Measurements from ENCODE around the gene RALGPS2. TPM values are rescaled to one million over a fixed set of nuclear protein-coding genes. Genes with fewer than 3 reads are reported as not detected.
"Not testable (repeated sequence)": the region's sequence is repeated elsewhere in the genome, so short reads cannot be mapped to it uniquely, and the experiment has no call there.

RALGPS2 gene
- polyA plus RNA-seq, 3 donors = 1.5 to 7.3 (median 1.9) TPM

DNA sequence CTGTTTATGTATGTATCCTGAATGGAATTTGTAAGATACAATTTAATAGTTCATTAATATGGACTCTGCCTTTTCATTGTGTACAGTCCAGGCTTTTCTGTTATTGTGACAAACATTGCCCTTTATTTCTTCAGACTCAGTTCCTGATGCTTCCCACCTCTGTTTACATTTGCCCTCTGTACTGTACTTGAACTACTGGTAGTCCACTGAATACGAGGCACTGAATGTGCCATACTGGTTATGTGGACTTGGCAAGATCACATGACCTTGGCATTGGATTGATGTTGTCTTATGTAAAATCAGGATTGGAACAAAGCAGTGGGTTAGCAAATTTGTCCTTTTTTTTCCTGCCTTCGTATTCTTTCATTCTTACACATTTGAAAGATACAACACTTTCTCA is 27.8 kb downstream of the RALGPS2 start:
- WGBS, 3 donors = 33 to 56% (median 55%) methylated on average over 2 of the region's 2 CpGs
- H3K27ac ChIP-seq (ENCODE audit: low read depth, low read length) = no peak overlapping the region

DNA sequence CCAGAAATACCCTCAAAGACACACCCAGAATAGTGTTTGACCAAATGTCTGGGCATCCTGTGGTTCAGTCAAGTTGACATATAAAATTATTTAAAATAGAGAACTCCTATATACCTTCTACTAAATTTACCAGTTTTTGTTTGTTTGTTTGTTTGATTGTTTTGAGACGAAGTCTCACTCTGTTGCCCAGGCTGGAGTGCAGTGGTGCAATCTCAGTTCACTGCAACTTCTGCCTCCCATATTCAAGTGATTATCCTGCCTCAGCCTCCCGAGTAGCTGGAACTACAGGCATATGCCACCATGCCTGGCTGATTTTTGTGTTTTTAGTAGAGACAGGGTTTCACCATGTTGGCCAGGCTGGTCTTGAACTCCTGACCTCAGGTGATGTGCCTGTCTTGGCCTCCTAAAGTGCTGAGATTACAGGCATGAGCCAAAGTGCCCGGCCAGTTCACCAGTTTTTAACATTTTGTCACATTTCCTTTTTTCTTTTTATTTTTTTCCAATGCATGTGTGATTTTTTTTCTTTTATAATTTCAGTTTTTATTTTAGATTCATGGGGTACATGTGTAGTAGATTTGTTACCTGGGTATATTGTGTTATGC is 29.7 kb downstream of the RALGPS2 start:
- 91 to 97% (median 97%) methylated on average over 3 of the region's 3 CpGs for WGBS, 3 donors

DNA sequence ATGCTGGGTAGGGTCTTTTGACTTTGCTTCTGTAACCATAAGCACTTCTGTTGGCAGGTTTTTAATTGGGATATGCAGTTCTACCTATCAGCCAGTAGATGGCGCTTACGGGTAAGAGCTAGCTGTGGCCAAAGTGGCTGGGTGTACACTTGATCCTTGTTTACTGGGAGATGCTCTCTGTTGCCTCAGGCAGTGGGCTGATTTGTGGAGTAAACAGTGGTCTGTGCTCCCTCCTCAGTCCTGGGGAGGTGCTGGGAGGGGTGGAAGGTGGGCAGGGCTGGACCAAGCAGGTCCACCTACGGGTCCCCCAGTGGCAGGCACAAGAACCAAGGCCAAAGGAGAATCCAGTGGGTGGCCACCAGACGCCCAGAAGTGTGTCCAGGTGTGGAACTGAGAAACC is 43.4 kb downstream of the RALGPS2 start:
- WGBS, 3 donors = 57 to 66% (median 62%) methylated on average over 4 of the region's 4 CpGs
- no peak overlapping the region for H3K27ac ChIP-seq (ENCODE audit: low read depth, low read length)

More for the DNA sequence above, 29.7 kb downstream of the RALGPS2 start:
- not testable (repeated sequence) for H3K27ac ChIP-seq (ENCODE audit: low read depth, low read length)

DNA sequence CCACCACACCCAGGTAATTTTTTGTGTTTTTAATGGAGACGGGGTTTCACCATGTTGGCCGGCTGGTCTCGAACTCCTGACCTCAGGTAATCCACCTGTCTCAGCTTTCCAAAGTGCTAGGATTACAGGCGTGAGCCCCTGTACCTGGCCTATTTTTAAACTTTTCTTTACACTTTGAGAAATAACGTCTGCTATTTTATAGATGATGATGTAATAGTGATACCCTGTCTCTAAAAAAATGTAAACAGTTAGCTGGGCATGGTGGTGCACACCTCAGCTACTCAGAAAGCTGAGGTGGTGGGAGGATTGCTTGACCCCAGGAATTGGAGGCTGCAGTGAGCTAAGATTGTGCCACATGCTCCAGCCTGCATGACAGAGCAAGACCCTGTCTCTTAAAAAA is 47.9 kb downstream of the RALGPS2 start:
- WGBS, 3 donors = 83 to 87% (median 86%) methylated on average over 5 of the region's 5 CpGs
- H3K27ac ChIP-seq (ENCODE audit: low read depth, low read length) = no peak overlapping the region

DNA sequence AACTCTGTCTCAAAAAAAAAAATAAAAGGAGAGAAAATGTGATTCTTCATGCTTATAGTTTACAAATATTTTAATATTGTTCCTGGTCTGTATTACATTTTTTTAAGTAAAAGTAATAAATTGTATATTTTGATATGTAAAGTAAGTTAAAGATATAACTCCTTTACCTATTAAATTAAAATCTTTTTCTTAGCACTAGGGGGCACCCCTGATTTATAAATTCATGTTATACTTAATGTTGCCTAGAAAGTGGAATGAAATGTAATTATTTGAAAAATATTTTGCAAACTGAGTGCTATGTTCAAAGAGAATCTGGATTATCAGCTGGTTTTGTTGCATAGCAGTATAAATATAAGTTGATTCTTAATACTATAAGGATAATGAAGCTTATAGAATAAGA is 49.2 kb downstream of the RALGPS2 start:
- no peak overlapping the region for H3K27ac ChIP-seq (ENCODE audit: low read depth, low read length)

DNA sequence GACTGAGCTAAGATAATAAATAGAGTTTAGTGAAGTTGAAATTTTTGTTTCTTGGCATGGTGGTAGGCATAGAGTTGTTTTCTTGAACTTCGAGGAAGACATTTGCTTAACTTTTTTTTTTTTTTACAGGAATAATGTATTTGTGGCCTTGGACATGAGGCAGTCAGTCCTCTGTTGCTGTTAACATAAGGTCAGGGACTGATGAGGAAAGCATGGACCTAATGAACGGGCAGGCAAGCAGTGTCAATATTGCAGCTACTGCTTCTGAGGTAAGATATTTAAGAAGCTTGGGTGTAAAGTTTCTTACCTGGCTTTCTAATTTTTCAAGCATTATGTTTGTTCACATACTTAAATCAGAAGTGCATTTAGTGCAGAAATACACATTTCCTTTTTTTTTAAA is 51.5 kb downstream of the RALGPS2 start:
- H3K27ac ChIP-seq (ENCODE audit: low read depth, low read length) = no peak overlapping the region
- 51 to 89% (median 79%) methylated on average over 2 of the region's 2 CpGs for WGBS, 3 donors

DNA sequence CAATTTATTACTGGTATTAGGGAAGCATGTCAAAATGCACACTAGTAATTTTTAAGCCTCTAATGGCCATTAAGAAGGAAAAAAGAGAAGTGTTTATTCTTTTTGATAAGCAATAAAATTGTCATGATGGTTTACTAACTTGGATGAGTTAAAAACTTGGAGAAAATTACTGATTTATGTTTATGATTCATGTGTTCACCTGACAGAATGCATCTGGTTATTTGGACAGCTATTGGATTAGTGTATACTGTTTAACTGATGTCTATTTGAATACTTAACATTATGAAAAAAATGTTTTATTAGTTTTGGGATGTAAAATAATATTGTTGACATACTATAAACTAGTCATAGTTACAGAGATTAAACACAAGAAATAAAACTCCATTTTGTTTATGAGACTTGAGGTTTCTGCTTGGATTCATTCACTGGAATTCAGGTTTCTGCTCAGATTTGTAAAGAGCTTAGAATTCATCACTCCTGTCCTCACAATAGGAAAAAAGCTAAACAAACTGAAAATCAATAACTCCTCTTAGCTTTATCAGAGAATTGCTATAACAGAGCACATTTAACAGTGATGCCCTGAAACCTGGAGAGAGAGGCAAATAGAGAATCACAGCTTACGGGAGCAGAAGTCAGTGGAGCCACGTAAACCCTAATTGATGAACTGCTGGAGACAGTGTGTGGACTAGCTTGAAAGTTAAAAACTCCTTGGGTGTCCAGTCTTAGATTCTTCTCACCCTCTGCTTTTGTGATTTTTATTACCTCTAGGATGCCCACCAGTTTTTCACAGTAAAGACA is 56.7 kb downstream of the RALGPS2 start:
- no peak overlapping the region for H3K27ac ChIP-seq (ENCODE audit: low read depth, low read length)
- WGBS, 3 donors = 82 to 98% (median 97%) methylated on average over 2 of the region's 2 CpGs

DNA sequence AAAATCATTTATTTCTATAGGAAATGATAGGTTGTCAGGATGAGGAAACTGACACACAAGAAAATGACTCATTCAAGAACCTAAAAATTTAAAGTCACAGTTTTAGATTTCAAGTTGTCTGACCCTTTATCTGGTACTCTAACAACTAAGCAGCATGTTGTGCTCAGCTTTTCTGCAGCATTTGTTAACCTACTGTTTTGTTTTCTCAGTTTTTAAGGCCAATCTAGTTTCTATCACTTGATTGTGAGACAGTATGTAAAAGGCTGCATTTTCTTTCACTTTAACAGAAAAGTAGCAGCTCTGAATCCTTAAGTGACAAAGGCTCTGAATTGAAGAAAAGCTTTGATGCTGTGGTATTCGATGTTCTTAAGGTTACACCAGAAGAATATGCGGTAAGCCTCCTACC is 59.1 kb downstream of the RALGPS2 start:
- 86 to 96% (median 88%) methylated on average over 2 of the region's 2 CpGs for WGBS, 3 donors
- H3K27ac ChIP-seq (ENCODE audit: low read depth, low read length) = no peak overlapping the region

DNA sequence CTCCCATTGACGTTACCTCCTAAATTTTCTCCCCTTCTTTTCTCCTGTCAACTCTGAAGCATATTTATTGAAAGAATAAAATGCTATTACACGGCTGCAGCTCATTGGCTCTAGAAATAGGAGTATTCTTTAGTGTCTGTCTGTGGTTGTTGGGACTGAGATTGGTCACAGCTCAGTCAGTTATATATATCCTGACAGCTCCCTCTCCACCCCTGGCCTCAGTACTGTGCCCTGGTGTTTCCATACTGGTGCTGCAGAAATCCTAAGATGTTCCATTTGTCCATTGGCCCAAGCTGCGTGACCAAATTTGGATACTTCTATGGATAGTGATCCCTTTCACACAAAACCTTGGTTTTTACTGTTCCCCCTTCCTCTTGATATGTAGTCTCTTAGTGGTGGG is 67.3 kb downstream of the RALGPS2 start:
- 93 to 97% (median 95%) methylated on average over 3 of the region's 3 CpGs for WGBS, 3 donors
- no peak overlapping the region for H3K27ac ChIP-seq (ENCODE audit: low read depth, low read length)

DNA sequence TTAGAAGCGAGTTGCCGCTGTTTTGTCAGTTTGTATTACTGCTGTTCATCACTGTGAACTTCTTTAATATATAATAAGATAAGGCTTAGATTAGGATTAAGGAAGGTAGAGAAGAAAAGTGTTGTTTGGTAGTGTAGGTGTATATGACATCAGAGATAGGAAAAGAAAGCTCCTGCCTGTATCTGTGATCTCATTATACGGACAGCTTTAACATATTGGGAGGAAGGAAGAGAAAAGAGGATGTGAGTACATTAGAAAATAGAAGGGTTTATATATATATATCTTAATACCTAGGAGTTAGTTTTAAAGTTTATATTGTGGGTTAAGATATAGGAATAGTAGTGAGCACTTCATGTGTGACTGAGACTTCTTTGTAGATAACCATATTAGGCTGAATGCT is 71.0 kb downstream of the RALGPS2 start:
- no peak overlapping the region for H3K27ac ChIP-seq (ENCODE audit: low read depth, low read length)
- 82 to 97% (median 86%) methylated on average over 3 of the region's 3 CpGs for WGBS, 3 donors

DNA sequence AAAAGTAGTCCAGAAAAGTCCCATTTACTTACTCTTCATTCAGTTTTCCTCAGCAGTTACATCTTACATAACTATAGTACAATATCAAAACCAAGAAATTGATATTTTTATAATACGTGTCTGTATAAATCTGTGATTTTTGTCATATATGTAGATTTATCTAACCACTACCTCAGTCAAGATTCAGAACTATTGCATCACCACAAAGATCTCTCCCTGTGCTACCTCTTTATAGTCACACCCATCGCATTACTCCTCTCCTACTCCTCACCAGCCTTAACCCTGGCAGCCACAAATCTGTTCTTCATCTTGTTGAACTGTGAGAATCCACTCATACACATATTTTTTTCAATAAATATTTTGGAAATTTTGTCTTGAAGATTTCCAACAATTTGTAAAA is 72.5 kb downstream of the RALGPS2 start:
- 94 to 98% (median 95%) methylated on average over 2 of the region's 2 CpGs for WGBS, 3 donors
- no peak overlapping the region for H3K27ac ChIP-seq (ENCODE audit: low read depth, low read length)

DNA sequence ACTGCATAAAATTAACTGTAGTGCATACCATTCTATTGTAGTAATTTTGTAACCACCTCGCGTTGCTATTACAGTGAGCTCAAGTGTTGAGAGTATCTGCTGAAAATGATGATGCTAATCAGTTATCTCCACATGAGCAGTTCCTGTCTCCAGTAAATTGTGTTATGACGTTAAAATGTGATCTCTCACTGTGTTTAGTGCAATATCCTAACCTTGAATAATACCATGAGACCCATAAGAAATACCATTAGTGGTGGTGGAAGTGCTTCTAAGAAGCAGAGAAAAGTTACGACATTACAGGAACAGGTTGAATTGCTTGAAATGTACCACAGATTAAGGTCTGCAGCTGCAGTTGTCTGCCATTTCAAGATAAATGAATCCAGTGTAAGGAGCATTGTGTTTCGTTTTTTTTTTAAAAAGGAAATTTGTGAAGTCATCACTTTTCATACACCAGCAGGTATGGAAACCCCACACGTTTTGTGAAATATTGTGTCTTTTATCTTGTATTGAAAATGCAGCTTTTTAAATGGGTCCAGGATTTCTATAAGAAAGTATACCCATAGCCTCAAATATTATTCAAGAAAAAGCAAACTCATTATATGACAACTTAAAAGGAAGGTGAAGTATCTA is 73.3 kb downstream of the RALGPS2 start:
- H3K27ac ChIP-seq (ENCODE audit: low read depth, low read length) = no peak overlapping the region

DNA sequence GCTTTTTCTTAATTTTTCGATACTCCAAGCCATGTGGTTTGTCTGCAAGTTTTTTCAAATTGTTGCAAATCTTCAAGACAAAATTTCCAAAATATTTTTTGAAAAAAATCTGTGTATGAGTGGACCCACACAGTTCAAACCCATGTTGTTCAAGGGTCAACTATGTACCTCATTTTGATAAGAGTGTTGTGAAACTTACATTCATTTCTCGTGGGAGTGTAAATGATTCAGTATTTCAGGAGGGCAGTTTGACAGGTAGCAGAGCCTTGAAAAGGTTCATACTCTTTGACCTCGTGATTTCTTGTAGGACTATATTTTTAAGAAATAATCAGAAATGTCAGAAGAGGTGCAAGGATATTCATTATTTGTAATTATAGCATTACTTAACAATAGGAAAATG is 77.8 kb downstream of the RALGPS2 start:
- no peak overlapping the region for H3K27ac ChIP-seq (ENCODE audit: low read depth, low read length)
- 75 to 90% (median 83%) methylated on average over 3 of the region's 3 CpGs for WGBS, 3 donors

More for the DNA sequence above, 73.3 kb downstream of the RALGPS2 start:
- WGBS, 3 donors = 88 to 98% (median 89%) methylated on average over 6 of the region's 6 CpGs

DNA sequence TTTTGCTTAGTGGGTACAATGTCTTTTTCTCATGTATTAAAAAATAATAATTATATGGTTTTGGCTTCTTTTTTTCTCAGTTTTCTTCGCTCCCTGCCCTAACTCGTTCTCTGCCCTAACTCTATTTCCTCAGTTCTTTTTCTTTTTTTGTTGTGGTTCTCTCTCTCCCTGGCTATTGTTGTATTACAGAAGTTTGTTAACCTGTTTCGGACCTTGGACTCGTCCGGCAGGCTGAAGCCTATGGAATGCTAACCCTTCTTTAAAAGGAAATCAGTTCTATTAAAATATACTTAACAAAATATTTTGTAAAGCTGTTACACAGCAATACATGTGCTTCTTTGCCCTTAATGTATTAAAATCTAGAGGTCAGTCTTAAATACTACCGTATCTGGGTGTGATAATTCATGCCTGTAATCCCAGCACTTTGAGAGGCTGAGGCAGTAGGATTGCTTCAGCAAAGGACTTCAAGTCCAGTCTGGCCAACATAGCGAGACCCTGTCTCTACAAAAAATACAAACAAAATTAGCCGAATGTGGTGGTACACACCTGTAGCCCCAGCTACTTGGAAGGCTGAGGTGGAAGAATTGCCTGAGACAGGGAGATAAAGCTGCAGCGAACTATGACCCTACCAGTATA is 81.7 kb downstream of the RALGPS2 start:
- no peak overlapping the region for H3K27ac ChIP-seq (ENCODE audit: low read depth, low read length)
- 92 to 94% (median 94%) methylated on average over 9 of the region's 9 CpGs for WGBS, 3 donors

DNA sequence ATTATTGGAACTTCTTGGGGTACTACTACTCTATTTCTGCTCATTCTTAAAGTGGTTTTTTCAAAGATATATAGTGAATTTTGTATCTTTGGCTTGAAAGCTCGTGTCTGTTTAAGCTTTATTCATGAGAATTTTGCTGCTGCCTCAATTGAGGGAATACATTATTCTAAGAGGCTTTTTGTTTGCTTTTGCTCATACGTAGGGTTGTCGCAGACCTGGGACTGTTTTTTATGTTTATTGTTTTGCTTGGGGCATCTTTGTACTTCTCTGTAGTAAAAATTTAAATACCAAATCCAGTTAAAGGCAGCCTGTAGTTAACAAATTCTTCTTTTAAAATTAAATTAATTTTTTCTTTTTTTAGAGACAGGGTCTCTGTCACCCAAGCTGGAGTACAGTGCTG is 83.5 kb downstream of the RALGPS2 start:
- H3K27ac ChIP-seq (ENCODE audit: low read depth, low read length) = no peak overlapping the region
- WGBS, 3 donors = 94 to 96% (median 95%) methylated on average over 3 of the region's 3 CpGs

DNA sequence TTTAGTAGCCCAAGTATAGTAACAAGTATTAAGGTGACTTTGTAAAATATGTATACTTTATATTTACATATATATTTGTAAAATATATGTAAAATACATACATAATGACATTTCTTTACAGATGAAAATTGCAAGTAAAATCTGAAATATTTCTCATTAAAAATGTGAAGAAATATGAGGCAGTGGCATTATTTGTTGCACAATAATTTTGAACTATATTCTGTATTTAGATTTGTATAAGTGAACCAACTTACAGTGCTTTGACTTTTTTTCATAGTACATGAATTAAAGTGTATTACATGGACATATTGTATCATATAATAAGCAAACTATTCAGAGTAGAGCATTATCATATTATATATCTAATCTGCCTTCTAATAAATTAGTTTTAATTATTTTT is 85.5 kb downstream of the RALGPS2 start:
- no peak overlapping the region for H3K27ac ChIP-seq (ENCODE audit: low read depth, low read length)

DNA sequence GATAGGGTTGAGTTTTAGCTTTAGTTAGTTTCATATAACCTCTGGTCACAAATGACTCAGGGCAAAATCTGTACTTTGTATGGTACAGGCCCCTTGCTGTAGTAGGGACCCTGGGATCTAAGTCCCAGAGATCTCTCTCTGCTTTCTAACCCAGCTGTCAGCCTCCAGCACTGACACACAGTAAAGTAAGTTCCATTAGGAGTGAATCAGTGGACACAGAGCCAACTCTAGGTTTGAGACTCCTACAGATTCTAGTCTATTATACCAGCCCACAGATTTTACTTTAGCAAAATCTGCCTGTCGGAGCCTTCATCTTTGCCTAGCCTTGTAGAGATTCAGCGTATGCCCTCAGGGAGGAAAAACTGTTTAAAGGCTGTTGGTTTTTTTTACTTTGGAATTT is 93.4 kb downstream of the RALGPS2 start:
- WGBS, 3 donors = 80 to 100% (median 81%) methylated on average over 2 of the region's 2 CpGs
- no peak overlapping the region for H3K27ac ChIP-seq (ENCODE audit: low read depth, low read length)

DNA sequence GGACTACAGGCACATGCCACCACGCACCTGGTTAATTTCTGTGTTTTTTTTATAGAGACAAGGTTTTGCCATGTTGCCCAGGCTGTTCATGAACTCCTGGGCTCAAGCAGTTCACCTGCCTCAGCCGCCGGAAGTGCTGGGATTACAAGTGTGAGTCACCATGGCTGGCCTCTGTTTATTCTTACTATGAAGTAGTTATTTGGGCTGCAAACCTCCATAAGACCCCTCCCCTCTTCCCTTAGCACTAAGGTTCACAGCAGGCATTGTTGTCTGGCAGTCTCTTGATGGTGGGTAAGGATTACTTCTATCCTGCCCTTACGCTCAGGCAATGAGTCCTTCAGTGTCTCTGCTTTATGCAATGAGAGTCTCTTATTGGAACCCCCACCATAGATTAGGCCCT is 94.1 kb downstream of the RALGPS2 start:
- 82 to 98% (median 96%) methylated on average over 4 of the region's 4 CpGs for WGBS, 3 donors
- H3K27ac ChIP-seq (ENCODE audit: low read depth, low read length) = no peak overlapping the region

DNA sequence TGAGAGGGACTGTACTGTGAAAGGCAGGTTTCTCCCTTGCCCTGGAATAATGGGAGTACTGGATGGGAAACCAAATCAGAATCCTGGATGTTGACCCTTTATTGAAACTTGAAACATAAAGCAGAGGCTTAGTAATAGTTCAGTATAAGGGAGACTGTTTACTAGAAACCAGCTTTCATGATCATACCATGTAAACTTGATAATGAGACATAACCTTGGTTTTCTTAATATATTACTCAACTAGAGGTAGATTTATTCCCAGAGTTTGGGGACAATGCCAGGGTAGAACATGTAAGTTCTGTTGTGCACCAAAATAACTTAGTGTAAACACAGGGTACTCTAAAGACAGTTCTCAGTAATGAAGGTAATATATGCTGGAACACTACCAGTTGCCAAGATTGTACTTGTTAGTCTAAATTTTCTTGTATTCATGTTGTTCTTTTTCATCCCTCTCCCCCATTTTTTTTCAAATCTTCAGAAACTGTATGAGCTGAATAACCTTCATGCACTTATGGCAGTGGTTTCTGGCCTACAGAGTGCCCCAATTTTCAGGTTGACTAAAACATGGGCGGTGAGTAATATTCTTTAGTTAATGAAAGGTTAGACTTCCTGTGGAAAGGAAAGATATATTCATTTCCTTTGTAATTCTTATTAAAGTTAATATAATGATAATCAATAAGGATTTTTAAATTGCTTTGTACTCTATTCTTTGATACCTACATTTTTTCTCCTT is 96.3 kb downstream of the RALGPS2 start:
- WGBS, 3 donors = 94 to 100% (median 100%) methylated on average over 1 of the region's 1 CpG
- H3K27ac ChIP-seq (ENCODE audit: low read depth, low read length) = no peak overlapping the region
